Measurements from ENCODE around the gene LAMA3.

LAMA3 gene

DNA sequence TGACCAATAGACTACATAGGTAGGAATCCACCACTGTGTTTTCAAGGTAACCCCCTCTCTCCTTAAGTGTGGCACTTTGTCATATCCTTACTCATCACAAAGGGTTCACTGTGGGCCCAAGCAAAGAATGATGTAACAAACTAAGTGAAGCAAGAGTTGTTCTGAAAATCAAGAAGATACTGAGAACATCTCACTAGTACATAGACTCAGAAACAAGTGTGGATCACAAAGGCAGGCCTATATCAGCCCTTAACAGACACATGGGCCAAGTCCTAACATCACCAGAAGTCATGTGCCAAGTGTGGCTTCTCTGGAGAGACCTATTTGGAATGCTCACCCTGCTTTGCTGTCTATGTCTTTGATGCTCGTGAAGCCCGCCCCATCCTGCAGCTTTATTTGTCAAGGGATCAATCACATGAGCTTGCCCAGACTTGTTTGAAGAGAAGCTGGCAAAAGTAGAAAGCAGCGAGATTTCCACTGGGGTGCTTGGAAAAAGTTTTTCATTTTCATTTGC lies 194.1 kb downstream of the LAMA3 start:
- Mint-ChIP-seq H3K4me3 (no peak overlapping the region), H3K4me1 (peaks cover 34% of the 10 kb centered on the region), H3K36me3 (ENCODE audit: low read depth) (no peaks in the 10 kb centered on the region), H3K27me3 (ENCODE audit: low read depth, poor library complexity) (peaks cover 3% of the 10 kb centered on the region), H3K27ac (no peak overlapping the region), H3K9me3 (no peaks in the 10 kb centered on the region)
- no peak for DNase-seq
- TF ChIP-seq CTCF (IDR thresholded peaks at IDR 0.05): no peak

- Mint-ChIP-seq H3K27me3 (ENCODE audit: low read depth, poor library complexity) (no peaks in the 10 kb centered on the region), H3K4me1 (peaks cover 34% of the 10 kb centered on the region), H3K27ac (no peak overlapping the region), H3K9me3 (no peaks in the 10 kb centered on the region), H3K4me3 (no peak overlapping the region), H3K36me3 (ENCODE audit: low read depth) (no peaks in the 10 kb centered on the region)
- TF ChIP-seq CTCF (IDR thresholded peaks at IDR 0.05): no peak
- peak; percentile 15 for DNase-seq
These were observed 195.6 kb downstream of the LAMA3 start for GRCh38 chr18:23884681-23885375.

- H3K27ac Mint-ChIP-seq: no peak overlapping the region
- TF ChIP-seq CTCF (IDR thresholded peaks at IDR 0.05): no peak
- H3K36me3 Mint-ChIP-seq (ENCODE audit: low read depth): no peaks in the 10 kb centered on the region
- no peak overlapping the region for H3K4me3 Mint-ChIP-seq
- no peaks in the 10 kb centered on the region for H3K27me3 Mint-ChIP-seq (ENCODE audit: low read depth, poor library complexity)
- DNase-seq: no peak
- no peaks in the 10 kb centered on the region for H3K9me3 Mint-ChIP-seq
- peaks cover 34% of the 10 kb centered on the region for H3K4me1 Mint-ChIP-seq
These were observed 196.5 kb downstream of the LAMA3 start for GRCh38 chr18:23885750-23886149.

DNA sequence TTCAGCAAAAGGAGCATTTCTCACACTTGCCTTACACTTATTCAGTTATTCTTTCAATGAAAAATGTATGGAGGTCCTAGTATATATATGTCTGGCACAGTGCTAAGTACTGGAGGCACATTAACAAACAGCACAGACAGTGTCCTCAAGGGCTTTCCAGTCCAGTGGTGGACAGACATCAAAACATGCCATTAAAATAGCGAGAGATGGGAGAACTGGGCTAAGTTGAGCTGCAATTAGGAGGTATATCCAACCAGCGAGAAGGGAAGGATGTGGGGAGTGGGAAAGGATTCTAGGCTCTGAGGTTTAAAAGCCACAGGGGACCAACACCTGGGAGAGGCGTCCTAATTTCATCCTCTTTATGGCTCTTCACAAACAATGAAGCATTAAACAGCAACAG lies 197.8 kb downstream of the LAMA3 start:
- H3K27me3 Mint-ChIP-seq (ENCODE audit: low read depth, poor library complexity): peaks cover 6% of the 10 kb centered on the region

GRCh38 chr18:23887493-23887892 lies 198.2 kb downstream of the LAMA3 start:
- Mint-ChIP-seq H3K4me3 (no peak overlapping the region), H3K27ac (no peak overlapping the region), H3K27me3 (ENCODE audit: low read depth, poor library complexity) (peaks cover 6% of the 10 kb centered on the region), H3K9me3 (no peaks in the 10 kb centered on the region), H3K4me1 (peaks cover 28% of the 10 kb centered on the region), H3K36me3 (ENCODE audit: low read depth) (no peaks in the 10 kb centered on the region)
- no peak for TF ChIP-seq CTCF (IDR thresholded peaks at IDR 0.05)
- no peak for DNase-seq

More for the DNA sequence above, 197.8 kb downstream of the LAMA3 start:
- Mint-ChIP-seq H3K27ac (no peak overlapping the region), H3K4me1 (peaks cover 29% of the 10 kb centered on the region), H3K4me3 (no peak overlapping the region), H3K9me3 (no peaks in the 10 kb centered on the region), H3K36me3 (ENCODE audit: low read depth) (no peaks in the 10 kb centered on the region)
- TF ChIP-seq CTCF (IDR thresholded peaks at IDR 0.05): no peak
- DNase-seq: no peak

DNA sequence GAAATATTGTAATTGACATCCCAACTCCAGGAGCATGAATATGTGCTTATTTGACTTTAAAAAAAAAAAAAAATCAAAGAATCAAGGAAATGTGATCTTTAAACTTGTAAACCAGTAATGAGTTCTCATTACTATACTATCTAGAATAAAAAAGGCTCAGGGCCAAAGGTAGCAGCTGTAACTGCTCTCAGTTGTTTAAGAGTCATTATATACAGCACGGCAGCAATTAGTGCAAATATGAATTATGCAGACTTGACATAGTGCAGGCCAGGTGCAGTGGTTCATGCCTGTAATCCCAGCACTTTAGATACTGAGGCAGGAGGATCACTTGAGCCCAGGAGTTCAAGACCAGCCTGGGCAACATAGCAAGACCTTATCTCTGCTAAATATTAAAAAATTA lies 199.6 kb downstream of the LAMA3 start:
- DNase-seq: no peak
- no peak overlapping the region for H3K4me3 Mint-ChIP-seq
- TF ChIP-seq CTCF (IDR thresholded peaks at IDR 0.05): no peak
- H3K4me1 Mint-ChIP-seq: peaks cover 14% of the 10 kb centered on the region
- H3K27ac Mint-ChIP-seq: no peak overlapping the region
- no peaks in the 10 kb centered on the region for H3K9me3 Mint-ChIP-seq
- no peaks in the 10 kb centered on the region for H3K36me3 Mint-ChIP-seq (ENCODE audit: low read depth)
- peaks cover 6% of the 10 kb centered on the region for H3K27me3 Mint-ChIP-seq (ENCODE audit: low read depth, poor library complexity)
